Measurements from ENCODE around the gene GOLGA6L7.
"Not testable (repeated sequence)": the region's sequence is repeated elsewhere in the genome, so short reads cannot be mapped to it uniquely, and the experiment has no call there.

Gene GOLGA6L7

GRCh38 chr15:28848521-28848920, at the start of gene GOLGA6L7:
GOLGA6L7 (minus strand) TSS chr15:28848644; CDS start chr15:28848549, 95 bp downstream.
- not testable (repeated sequence) for DNase-seq (ENCODE audit: low read depth in 1 of 2, low spot score in 1 of 2)

GRCh38 chr15:28897861-28898585, 49.6 kb upstream of the GOLGA6L7 start:
- DNase-seq (ENCODE audit: low read depth in 1 of 2, low spot score in 1 of 2): no peak

- no peak for DNase-seq (ENCODE audit: low read depth in 1 of 2, low spot score in 1 of 2)
These were observed 48.5 kb upstream of the GOLGA6L7 start for GRCh38 chr15:28896951-28897350.

GRCh38 chr15:28895566-28895965, 47.1 kb upstream of the GOLGA6L7 start:
- DNase-seq (ENCODE audit: low read depth in 1 of 2, low spot score in 1 of 2): no peak

GRCh38 chr15:28895146-28895545, 46.7 kb upstream of the GOLGA6L7 start:
- no peak for DNase-seq (ENCODE audit: low read depth in 1 of 2, low spot score in 1 of 2)

GRCh38 chr15:28894631-28895030, 46.2 kb upstream of the GOLGA6L7 start:
- no peak for DNase-seq (ENCODE audit: low read depth in 1 of 2, low spot score in 1 of 2)

- no peak for DNase-seq (ENCODE audit: low read depth in 1 of 2, low spot score in 1 of 2)
These were observed 44.6 kb upstream of the GOLGA6L7 start for GRCh38 chr15:28892789-28893610.

- DNase-seq (ENCODE audit: low read depth in 1 of 2, low spot score in 1 of 2): no peak
These were observed 43.1 kb upstream of the GOLGA6L7 start for GRCh38 chr15:28891588-28891987.

GRCh38 chr15:28890711-28891495, 42.5 kb upstream of the GOLGA6L7 start:
- no peak for DNase-seq (ENCODE audit: low read depth in 1 of 2, low spot score in 1 of 2)

GRCh38 chr15:28890291-28890690, 41.8 kb upstream of the GOLGA6L7 start:
- DNase-seq (ENCODE audit: low read depth in 1 of 2, low spot score in 1 of 2): not testable (repeated sequence)

GRCh38 chr15:28889871-28890270, 41.4 kb upstream of the GOLGA6L7 start:
- DNase-seq (ENCODE audit: low read depth in 1 of 2, low spot score in 1 of 2): not testable (repeated sequence)

- no peak for DNase-seq (ENCODE audit: low read depth in 1 of 2, low spot score in 1 of 2)
These were observed 40.9 kb upstream of the GOLGA6L7 start for GRCh38 chr15:28889346-28889745.

- no peak for DNase-seq (ENCODE audit: low read depth in 1 of 2, low spot score in 1 of 2)
These were observed 40.5 kb upstream of the GOLGA6L7 start for GRCh38 chr15:28888900-28889299.

- no peak for DNase-seq (ENCODE audit: low read depth in 1 of 2, low spot score in 1 of 2)
These were observed 40.0 kb upstream of the GOLGA6L7 start for GRCh38 chr15:28888302-28888894.

GRCh38 chr15:28887339-28888174, 39.1 kb upstream of the GOLGA6L7 start:
- DNase-seq (ENCODE audit: low read depth in 1 of 2, low spot score in 1 of 2): no peak

- DNase-seq (ENCODE audit: low read depth in 1 of 2, low spot score in 1 of 2): no peak
These were observed 38.2 kb upstream of the GOLGA6L7 start for GRCh38 chr15:28886431-28887338.

GRCh38 chr15:28885630-28886430, 37.4 kb upstream of the GOLGA6L7 start, which contains the start of gene APBA2:
APBA2 (plus strand) TSS chr15:28885974; CDS start chr15:29053885, 167,911 bp downstream.
- peak in 1 of 2 donors; percentile 24 for DNase-seq (ENCODE audit: low read depth in 1 of 2, low spot score in 1 of 2)

GRCh38 chr15:28885128-28885629, 36.7 kb upstream of the GOLGA6L7 start:
- no peak for DNase-seq (ENCODE audit: low read depth in 1 of 2, low spot score in 1 of 2)
